MM.1S (cell line): Measurements from ENCODE around the gene GGNBP2.

Source experiments
- CTCF ChIP-seq: fragments of 300-600 bp; sonication (generic); IDR thresholded peaks from 2 replicates; pipeline ENCODE4 v1.5.1; 2016; ENCODE audit warnings: antibody characterized with exemption, low read length, mixed read lengths
- EZH2 ChIP-seq: fragments of 300-600 bp; sonication (generic); optimal IDR thresholded peaks from 2 replicates; pipeline ENCODE3; 2017; ENCODE audit warnings: low read depth, mild to moderate bottlenecking, antibody characterized with exemption, low read length, mixed read lengths
- EZH2phosphoT487 ChIP-seq: fragments of 300-600 bp; sonication (generic); IDR thresholded peaks from 2 replicates; pipeline ENCODE4 v1.6.1; 2018; ENCODE audit warnings: antibody characterized with exemption, low read length

GRCh38 chr17:36545465-36546417 lies 1.0 kb downstream of the GGNBP2 start:
- no peak for TF ChIP-seq CTCF
- TF ChIP-seq EZH2 = no peak
- no peak for TF ChIP-seq EZH2phosphoT487
